Uterus (tissue), 2 donors: Measurements from ENCODE around the gene ANKIB1.

Experiments
- POLR2A ChIP-seq, 2 donors: fragments of 450-650 bp; IDR thresholded peaks; one replicate each; pipeline ENCODE4 v1.6.1; 2016; ENCODE audit warnings: antibody characterized with exemption in 2 of 2, mild to moderate bottlenecking in 1 of 2, moderate library complexity in 1 of 2
- TF ChIP-seq, protein P1 (sequence below), 4 experiments: fragments of 200-600 bp in 2 of 4; fragments of 450-650 bp in 2 of 4; sonication (generic) in 2 of 4; IDR thresholded peaks; one replicate each; pipeline ENCODE4 v1.5.1; 2016 to 2019; ENCODE audit warnings: antibody characterized with exemption in 4 of 4, mild to moderate bottlenecking in 2 of 4, moderate library complexity in 1 of 4

GRCh38 chr7:92356406-92356805 is 110.6 kb downstream of the ANKIB1 start:
- TF ChIP-seq, protein P1, sequence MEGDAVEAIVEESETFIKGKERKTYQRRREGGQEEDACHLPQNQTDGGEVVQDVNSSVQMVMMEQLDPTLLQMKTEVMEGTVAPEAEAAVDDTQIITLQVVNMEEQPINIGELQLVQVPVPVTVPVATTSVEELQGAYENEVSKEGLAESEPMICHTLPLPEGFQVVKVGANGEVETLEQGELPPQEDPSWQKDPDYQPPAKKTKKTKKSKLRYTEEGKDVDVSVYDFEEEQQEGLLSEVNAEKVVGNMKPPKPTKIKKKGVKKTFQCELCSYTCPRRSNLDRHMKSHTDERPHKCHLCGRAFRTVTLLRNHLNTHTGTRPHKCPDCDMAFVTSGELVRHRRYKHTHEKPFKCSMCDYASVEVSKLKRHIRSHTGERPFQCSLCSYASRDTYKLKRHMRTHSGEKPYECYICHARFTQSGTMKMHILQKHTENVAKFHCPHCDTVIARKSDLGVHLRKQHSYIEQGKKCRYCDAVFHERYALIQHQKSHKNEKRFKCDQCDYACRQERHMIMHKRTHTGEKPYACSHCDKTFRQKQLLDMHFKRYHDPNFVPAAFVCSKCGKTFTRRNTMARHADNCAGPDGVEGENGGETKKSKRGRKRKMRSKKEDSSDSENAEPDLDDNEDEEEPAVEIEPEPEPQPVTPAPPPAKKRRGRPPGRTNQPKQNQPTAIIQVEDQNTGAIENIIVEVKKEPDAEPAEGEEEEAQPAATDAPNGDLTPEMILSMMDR (IDR thresholded peaks at IDR 0.05), result no peak
- no peak for TF ChIP-seq POLR2A (IDR thresholded peaks at IDR 0.05)
